Caco-2 (cell line): Measurements from ENCODE around the gene FNDC3A. TPM values are rescaled to one million over a fixed set of nuclear protein-coding genes. Genes with fewer than 3 reads are reported as not detected.

ENCODE experiments used
- BruUV-seq: library from RNA; stranded (reverse); fragments of 400-500 nt; replicated peaks from 2 replicates; lab custom pipeline; 2021; lab: Mats Ljungman, UMichigan
- CTCF ChIA-PET: fragments of 300-600 bp; sonication (Branson Sonifier 250); formaldehyde crosslinking; loops from one replicate; lab custom pipeline; 2022; ENCODE audit warnings: antibody characterized with exemption; lab: Charles Lee
- POLR2A ChIA-PET: fragments of 300-600 bp; sonication (Branson Sonifier 250); formaldehyde crosslinking; loops from one replicate; lab custom pipeline; 2022; ENCODE audit warnings: antibody characterized with exemption; lab: Charles Lee
- DNase-seq, 2 experiments: peaks; one replicate each; pipeline versions ENCODE4 v3.0.0 to v3.0.0-alpha.2; 2020 to 2022
- H3K27me3 ChIP-seq: replicated peaks from 2 replicates; pipeline ENCODE4 v1.6.0; 2011; ENCODE audit warnings: low read length; ENCODE audit not compliant: control insufficient read depth, insufficient read depth
- H3K36me3 ChIP-seq: 2 replicates; pipeline ENCODE4 v1.5.1; 2011; ENCODE audit warnings: low read length; ENCODE audit not compliant: control insufficient read depth, insufficient read depth
- H3K4me1 ChIP-seq: fragments of 250-450 bp; sonication (Bioruptor Pico); 2 replicates; pipeline ENCODE4 v1.5.1; 2020; ENCODE audit warnings: mild to moderate bottlenecking
- H3K4me3 ChIP-seq: 2 replicates; pipeline ENCODE4 v1.5.1; 2011; ENCODE audit warnings: low read depth, mild to moderate bottlenecking, control low read depth, low read length
- H3K9me3 ChIP-seq: fragments of 250-450 bp; sonication (Bioruptor Pico); 2 replicates; pipeline ENCODE4 v1.5.1; 2020; ENCODE audit warnings: mild to moderate bottlenecking, moderate library complexity
- H3K27ac Mint-ChIP-seq: one replicate; pipeline ENCODE4 v1.8.0; 2022; ENCODE audit warnings: mixed read lengths; ENCODE audit not compliant: unreplicated experiment
- H3K27me3 Mint-ChIP-seq: one replicate; pipeline ENCODE4 v1.8.0; 2022; ENCODE audit warnings: mixed read lengths; ENCODE audit not compliant: insufficient read depth, unreplicated experiment
- H3K36me3 Mint-ChIP-seq: one replicate; pipeline ENCODE4 v1.8.0; 2022; ENCODE audit warnings: mild to moderate bottlenecking, mixed read lengths; ENCODE audit not compliant: insufficient read depth, unreplicated experiment
- H3K4me1 Mint-ChIP-seq: one replicate; pipeline ENCODE4 v1.8.0; 2022; ENCODE audit warnings: low read depth, mixed read lengths; ENCODE audit not compliant: unreplicated experiment
- H3K4me3 Mint-ChIP-seq: one replicate; pipeline ENCODE4 v1.8.0; 2022; ENCODE audit warnings: mild to moderate bottlenecking, moderate library complexity, mixed read lengths; ENCODE audit not compliant: unreplicated experiment
- H3K9me3 Mint-ChIP-seq: one replicate; pipeline ENCODE4 v1.8.0; 2022; ENCODE audit warnings: mixed read lengths; ENCODE audit not compliant: unreplicated experiment
- CTCF ChIP-seq, 2 experiments: fragments of 200-600 bp in 1 of 2; IDR thresholded peaks; 1 replicate in 1 of 2; 2 replicates in 1 of 2; pipeline versions ENCODE4 v1.5.1 to v1.8.0; 2011 to 2022; ENCODE audit warnings: antibody characterized with exemption in 1 of 2, control low read depth in 1 of 2, inconsistent platforms in 1 of 2, low read depth in 1 of 2, low read length in 1 of 2, mild to moderate bottlenecking in 1 of 2, moderate library complexity in 1 of 2; ENCODE audit not compliant: insufficient read depth in 1 of 2, severe bottlenecking in 1 of 2, unreplicated experiment in 1 of 2
- intact Hi-C: fragments of 100-400 bp; cut with micrococcal nuclease; formaldehyde crosslinking; loops from one replicate; pipeline ENCODE4 v1.10.0; 2022; ENCODE audit not compliant: unreplicated experiment
- total RNA-seq: library from RNA; stranded (reverse); gene quantifications from 2 replicates; pipeline ENCODE4 v1.2.3, GENCODE V29; 2022

The FNDC3A gene
- total RNA-seq, 1 experiment from 2014 or later = 32.5 TPM

GRCh38 chr13:49235856-49236431 lies 260.2 kb downstream of the FNDC3A start:
- H3K36me3 ChIP-seq = no peaks in the 10 kb centered on the region
- Mint-ChIP-seq H3K9me3 (no peaks in the 10 kb centered on the region), H3K4me1 (peaks cover 9% of the 10 kb centered on the region), H3K27ac (no peak overlapping the region), H3K36me3 (no peaks in the 10 kb centered on the region), H3K4me3 (no peak overlapping the region), H3K27me3 (peaks cover 2% of the 10 kb centered on the region)
- H3K4me1 ChIP-seq = peaks cover 13% of the 10 kb centered on the region; the same call in 1 of the 2 replicates
- no peak for DNase-seq
- CTCF ChIA-PET = no interaction called here
- intact Hi-C loops = no loop called here
- POLR2A ChIA-PET = no interaction called here
- H3K9me3 ChIP-seq = no peaks in the 10 kb centered on the region
- H3K27me3 ChIP-seq = no peaks in the 10 kb centered on the region
- no peak overlapping the region for H3K4me3 ChIP-seq
- no TSS peak for BruUV-seq
- no peak for TF ChIP-seq CTCF (IDR thresholded peaks at IDR 0.05; ENCODE audit: insufficient read depth in 1 of 2, low read depth in 1 of 2, low read length in 1 of 2, severe bottlenecking in 1 of 2, unreplicated experiment in 1 of 2)

GRCh38 chr13:49238621-49239020 lies 262.9 kb downstream of the FNDC3A start:
- Mint-ChIP-seq H3K4me1 (peaks cover 9% of the 10 kb centered on the region), H3K27ac (no peak overlapping the region), H3K27me3 (no peaks in the 10 kb centered on the region), H3K9me3 (no peaks in the 10 kb centered on the region), H3K36me3 (no peaks in the 10 kb centered on the region), H3K4me3 (no peak overlapping the region)
- Histone ChIP-seq H3K27me3 (no peaks in the 10 kb centered on the region), H3K36me3 (no peaks in the 10 kb centered on the region), H3K9me3 (no peaks in the 10 kb centered on the region), H3K4me3 (no peak overlapping the region), H3K4me1 (peaks cover 13% of the 10 kb centered on the region; the same call in 1 of the 2 replicates)
- no peak for DNase-seq
- intact Hi-C loops = loop anchor here (1.0 kb wide), 1 partner anchor 9 kb away; the partner anchor contains the start of gene CDADC1
- TF ChIP-seq CTCF (IDR thresholded peaks at IDR 0.05; ENCODE audit: insufficient read depth in 1 of 2, low read depth in 1 of 2, low read length in 1 of 2, severe bottlenecking in 1 of 2, unreplicated experiment in 1 of 2) = no peak
- ChIA-PET CTCF (interaction anchor here (1.3 kb wide), 1 partner anchor 42 kb away, joined by 3 read pairs; no protein-coding TSS in a partner anchor), POLR2A (no interaction called here)
- BruUV-seq = no TSS peak

GRCh38 chr13:49240017-49240416 lies 264.3 kb downstream of the FNDC3A start:
- Histone ChIP-seq H3K36me3 (no peaks in the 10 kb centered on the region), H3K4me3 (no peak overlapping the region), H3K9me3 (no peaks in the 10 kb centered on the region), H3K27me3 (no peaks in the 10 kb centered on the region), H3K4me1 (peaks cover 13% of the 10 kb centered on the region; the same call in 1 of the 2 replicates)
- intact Hi-C loops = loop anchor here (1.0 to 2.0 kb wide), 2 partner anchors 41 to 367 kb away; no protein-coding TSS in a partner anchor
- Mint-ChIP-seq H3K27me3 (peaks cover 1% of the 10 kb centered on the region), H3K9me3 (no peaks in the 10 kb centered on the region), H3K4me1 (peaks cover 9% of the 10 kb centered on the region), H3K4me3 (no peak overlapping the region), H3K36me3 (no peaks in the 10 kb centered on the region), H3K27ac (no peak overlapping the region)
- peak in 1 of 2 experiments; percentile 33 for DNase-seq
- TF ChIP-seq CTCF (IDR thresholded peaks at IDR 0.05; ENCODE audit: insufficient read depth in 1 of 2, low read depth in 1 of 2, low read length in 1 of 2, severe bottlenecking in 1 of 2, unreplicated experiment in 1 of 2) = peak; percentile 35 to 55
- POLR2A ChIA-PET = no interaction called here
- CTCF ChIA-PET = interaction anchor here (1.2 kb wide), 1 partner anchor 41 kb away, joined by 8 read pairs; no protein-coding TSS in a partner anchor
- BruUV-seq = no TSS peak
